ENCODE data around the gene SHROOM3. TPM values are rescaled to one million over a fixed set of nuclear protein-coding genes. Genes with fewer than 3 reads are reported as not detected.

SHROOM3 gene
- total RNA-seq, 4 donors from 2014 or later: 44.4 to 101 (median 88.5) TPM

- intact Hi-C loops (cut with DNase I): no loop called here
- peak overlapping the region; percentile 35 to 37 (median 36) for H3K4me3 ChIP-seq
- H3K4me1 ChIP-seq: peaks cover 7 to 19% (median 12%) of the 10 kb centered on the region in 4 donors
- no peaks in the 10 kb centered on the region for H3K36me3 ChIP-seq
- H3K27me3 ChIP-seq: no peaks in the 10 kb centered on the region
- DNase-seq (ENCODE audit: extremely low spot score): no peak
- no peaks in the 10 kb centered on the region for H3K9me3 ChIP-seq
- WGBS: 68% methylated on average over 20 of the region's 20 CpGs
- TF ChIP-seq CTCF (IDR thresholded peaks at IDR 0.05): no peak
- TF ChIP-seq POLR2A (IDR thresholded peaks at IDR 0.05; ENCODE audit: low read depth): no peak
- TF ChIP-seq EP300 (IDR thresholded peaks at IDR 0.05): no peak
- TF ChIP-seq POLR2AphosphoS5 (IDR thresholded peaks at IDR 0.05): no peak
- H3K27ac ChIP-seq (replicated peaks in 1 of 4): peak overlapping the region in 3 of 4 donors; percentile 23 to 52 (median 25)
These were observed 367.4 kb downstream of the SHROOM3 start for GRCh38 chr4:76802236-76803021.

- no peak for DNase-seq (ENCODE audit: extremely low spot score)
- H3K27me3 ChIP-seq: no peaks in the 10 kb centered on the region
- intact Hi-C loops (cut with DNase I): no loop called here
- WGBS: 57% methylated on average over 5 of the region's 5 CpGs
- TF ChIP-seq EP300 (IDR thresholded peaks at IDR 0.05) (no peak), POLR2A (IDR thresholded peaks at IDR 0.05; ENCODE audit: low read depth) (no peak), CTCF (IDR thresholded peaks at IDR 0.05) (no peak), POLR2AphosphoS5 (IDR thresholded peaks at IDR 0.05) (peak in 1 of 2 donors; percentile 24)
- peaks cover 7 to 19% (median 12%) of the 10 kb centered on the region in 4 donors for H3K4me1 ChIP-seq
- H3K36me3 ChIP-seq: no peaks in the 10 kb centered on the region
- no peak overlapping the region for H3K4me3 ChIP-seq
- peak overlapping the region in 2 of 4 donors; percentile 7 to 28 for H3K27ac ChIP-seq (replicated peaks in 1 of 4)
- H3K9me3 ChIP-seq: peaks cover 0 to 8% (median 3%) of the 10 kb centered on the region in 4 donors
These were observed 368.5 kb downstream of the SHROOM3 start for GRCh38 chr4:76803522-76803921.

- peaks cover 0 to 12% (median 6%) of the 10 kb centered on the region in 4 donors for H3K9me3 ChIP-seq
- no peak for DNase-seq (ENCODE audit: extremely low spot score)
- 59% methylated on average over 5 of the region's 5 CpGs for WGBS
- peak overlapping the region in 1 of 4 donors; percentile 7 for H3K27ac ChIP-seq (replicated peaks in 1 of 4)
- no peak overlapping the region for H3K4me3 ChIP-seq
- H3K27me3 ChIP-seq: no peaks in the 10 kb centered on the region
- no peak for TF ChIP-seq POLR2A (IDR thresholded peaks at IDR 0.05; ENCODE audit: low read depth)
- no peak for TF ChIP-seq EP300 (IDR thresholded peaks at IDR 0.05)
- no peak for TF ChIP-seq CTCF (IDR thresholded peaks at IDR 0.05)
- intact Hi-C loops (cut with DNase I): no loop called here
- H3K36me3 ChIP-seq: no peaks in the 10 kb centered on the region
- peaks cover 7 to 19% (median 12%) of the 10 kb centered on the region in 4 donors for H3K4me1 ChIP-seq
These were observed 369.1 kb downstream of the SHROOM3 start for GRCh38 chr4:76804096-76804495.

DNA sequence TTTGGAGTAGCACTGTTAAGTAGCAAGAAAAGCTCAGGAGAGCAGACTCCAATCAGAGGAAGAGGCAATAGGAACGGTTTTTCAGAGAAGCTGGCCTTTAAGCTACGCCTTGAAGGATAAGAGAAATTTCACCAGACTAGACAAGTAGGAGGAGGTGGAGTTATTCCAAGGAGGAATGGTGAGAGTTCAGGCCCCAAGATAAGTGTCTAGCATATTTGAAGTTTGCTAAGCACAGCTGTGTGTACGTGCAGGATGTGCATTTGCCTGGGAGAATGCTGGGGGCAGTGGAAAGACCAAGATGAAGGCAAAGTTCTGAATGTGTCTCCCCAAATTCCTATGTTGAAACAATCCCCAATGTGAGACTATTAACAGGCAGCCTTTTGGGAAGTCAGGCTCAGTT is 371.3 kb downstream of the SHROOM3 start:
- TF ChIP-seq POLR2AphosphoS5 (IDR thresholded peaks at IDR 0.05): no peak
- no peak for TF ChIP-seq CTCF (IDR thresholded peaks at IDR 0.05)
- no peak for TF ChIP-seq EP300 (IDR thresholded peaks at IDR 0.05)
- TF ChIP-seq POLR2A (IDR thresholded peaks at IDR 0.05; ENCODE audit: low read depth): no peak
- Histone ChIP-seq H3K27ac (replicated peaks in 1 of 4) (no peak overlapping the region), H3K36me3 (no peaks in the 10 kb centered on the region), H3K27me3 (no peaks in the 10 kb centered on the region), H3K4me3 (no peak overlapping the region), H3K4me1 (peaks cover 7 to 19% (median 12%) of the 10 kb centered on the region in 4 donors), H3K9me3 (peaks cover 0 to 12% (median 6%) of the 10 kb centered on the region in 4 donors)
- WGBS: 89% methylated on average over 3 of the region's 3 CpGs
- DNase-seq (ENCODE audit: extremely low spot score): no peak
- intact Hi-C loops (cut with DNase I): no loop called here

Data from esophagus muscularis mucosa (tissue), 4 donors.